ENCODE data around the gene RNASEH2A. TPM values are rescaled to one million over a fixed set of nuclear protein-coding genes. Genes with fewer than 3 reads are reported as not detected.

The RNASEH2A gene
- total RNA-seq, 1 donor from 2014 or later = 10.5 TPM

DNA sequence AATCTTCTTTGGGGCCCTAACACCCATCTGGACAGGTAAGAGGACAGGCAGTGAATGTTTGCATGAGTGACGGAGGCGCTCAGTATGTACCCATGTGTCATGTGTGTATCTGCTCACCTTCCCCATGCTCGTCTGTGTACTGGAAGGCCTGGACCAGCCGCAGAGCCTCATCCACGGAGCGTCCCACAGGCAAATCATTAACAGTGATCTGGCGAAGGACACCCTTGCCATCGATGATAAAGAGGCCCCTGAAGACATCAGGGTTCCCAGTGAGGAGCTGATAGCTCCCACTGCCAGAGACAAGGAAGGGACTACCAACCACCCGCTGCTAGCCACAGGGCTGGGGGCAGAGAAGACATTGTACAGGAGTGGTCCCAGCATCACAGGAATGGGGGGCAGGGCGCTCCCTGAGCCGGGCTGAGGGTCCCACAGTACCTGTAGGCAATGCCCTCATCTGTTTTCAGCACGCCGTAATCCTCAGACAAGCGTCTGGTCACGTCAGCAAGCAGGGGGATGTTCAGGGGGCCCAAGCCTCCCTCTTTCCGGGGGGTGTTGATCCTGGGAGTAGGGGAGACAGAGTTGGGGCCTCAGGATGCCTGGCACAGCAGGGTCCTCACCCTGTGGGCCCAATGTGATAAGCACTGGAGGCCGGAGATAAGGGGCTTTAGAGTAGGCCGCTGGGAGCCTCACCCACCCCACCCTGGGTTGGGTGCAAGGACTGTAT lies 6.5 kb upstream of the RNASEH2A start:
- Mint-ChIP-seq H3K4me1 (ENCODE audit: low read depth, unreplicated experiment) (peaks cover 10% of the 10 kb centered on the region), H3K27me3 (ENCODE audit: low read depth, unreplicated experiment) (peaks cover 7% of the 10 kb centered on the region), H3K36me3 (ENCODE audit: low read depth, unreplicated experiment) (peaks cover 2% of the 10 kb centered on the region), H3K9me3 (ENCODE audit: unreplicated experiment) (no peaks in the 10 kb centered on the region), H3K27ac (ENCODE audit: unreplicated experiment) (no peak overlapping the region), H3K4me3 (ENCODE audit: unreplicated experiment) (peak overlapping the region; percentile 88)
- DNase-seq (ENCODE audit: low read depth) (no peak), FAIRE-seq (no peak)
- H3K4me2 ChIP-seq (ENCODE audit: low read length) = peak overlapping the region; percentile 95
- H3K4me1 ChIP-seq (ENCODE audit: insufficient read depth, low read length) = peaks cover 24% of the 10 kb centered on the region
- H3K79me2 ChIP-seq (ENCODE audit: insufficient read depth, low read length) = peaks cover 14% of the 10 kb centered on the region
- no peaks in the 10 kb centered on the region for H3K9me3 ChIP-seq (ENCODE audit: insufficient read depth, low read depth, low read length)
- TF ChIP-seq, protein P1, sequence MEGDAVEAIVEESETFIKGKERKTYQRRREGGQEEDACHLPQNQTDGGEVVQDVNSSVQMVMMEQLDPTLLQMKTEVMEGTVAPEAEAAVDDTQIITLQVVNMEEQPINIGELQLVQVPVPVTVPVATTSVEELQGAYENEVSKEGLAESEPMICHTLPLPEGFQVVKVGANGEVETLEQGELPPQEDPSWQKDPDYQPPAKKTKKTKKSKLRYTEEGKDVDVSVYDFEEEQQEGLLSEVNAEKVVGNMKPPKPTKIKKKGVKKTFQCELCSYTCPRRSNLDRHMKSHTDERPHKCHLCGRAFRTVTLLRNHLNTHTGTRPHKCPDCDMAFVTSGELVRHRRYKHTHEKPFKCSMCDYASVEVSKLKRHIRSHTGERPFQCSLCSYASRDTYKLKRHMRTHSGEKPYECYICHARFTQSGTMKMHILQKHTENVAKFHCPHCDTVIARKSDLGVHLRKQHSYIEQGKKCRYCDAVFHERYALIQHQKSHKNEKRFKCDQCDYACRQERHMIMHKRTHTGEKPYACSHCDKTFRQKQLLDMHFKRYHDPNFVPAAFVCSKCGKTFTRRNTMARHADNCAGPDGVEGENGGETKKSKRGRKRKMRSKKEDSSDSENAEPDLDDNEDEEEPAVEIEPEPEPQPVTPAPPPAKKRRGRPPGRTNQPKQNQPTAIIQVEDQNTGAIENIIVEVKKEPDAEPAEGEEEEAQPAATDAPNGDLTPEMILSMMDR (IDR thresholded peaks at IDR 0.05; ENCODE audit: insufficient read depth, low read depth, low read length) = no peak
- no peak for TF ChIP-seq EZH2 (IDR thresholded peaks at IDR 0.05; ENCODE audit: insufficient read depth, low read length)
- H2AFZ ChIP-seq (ENCODE audit: low read depth, low read length) = no peak overlapping the region
- no peaks in the 10 kb centered on the region for H3K27me3 ChIP-seq (ENCODE audit: insufficient read depth, low read length)
- no peak overlapping the region for H3K27ac ChIP-seq (ENCODE audit: low read depth, low read length)
- H4K20me1 ChIP-seq (ENCODE audit: insufficient read depth, low read length) = peaks cover 11% of the 10 kb centered on the region
- peak overlapping the region; percentile 85 for H3K9ac ChIP-seq (ENCODE audit: low read length)
- no peak overlapping the region for H3K4me3 ChIP-seq (ENCODE audit: insufficient read depth, low read depth, low read length)
- no peaks in the 10 kb centered on the region for H3K36me3 ChIP-seq (ENCODE audit: insufficient read depth, low read length)

DNA sequence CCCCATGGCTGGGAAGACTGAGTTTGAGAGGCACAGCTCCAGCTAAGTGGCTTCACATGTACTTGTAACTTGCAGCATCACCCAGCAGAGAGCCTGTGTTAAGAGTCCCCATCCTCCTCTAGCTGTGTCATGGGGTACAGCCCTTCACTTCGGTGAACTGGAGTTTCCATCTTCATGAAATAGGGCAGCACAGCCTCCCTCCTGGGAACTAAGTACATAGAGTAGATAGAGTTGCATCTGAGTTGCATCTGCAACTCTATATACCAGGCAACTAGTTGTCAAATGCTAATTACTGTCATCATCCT lies 6.0 kb upstream of the RNASEH2A start:
- Histone ChIP-seq H3K79me2 (ENCODE audit: insufficient read depth, low read length) (peaks cover 14% of the 10 kb centered on the region), H2AFZ (ENCODE audit: low read depth, low read length) (no peak overlapping the region), H3K9me3 (ENCODE audit: insufficient read depth, low read depth, low read length) (no peaks in the 10 kb centered on the region), H3K4me2 (ENCODE audit: low read length) (peak overlapping the region; percentile 95), H4K20me1 (ENCODE audit: insufficient read depth, low read length) (peaks cover 11% of the 10 kb centered on the region), H3K27ac (ENCODE audit: low read depth, low read length) (no peak overlapping the region), H3K9ac (ENCODE audit: low read length) (peak overlapping the region; percentile 85), H3K4me1 (ENCODE audit: insufficient read depth, low read length) (peaks cover 24% of the 10 kb centered on the region), H3K27me3 (ENCODE audit: insufficient read depth, low read length) (no peaks in the 10 kb centered on the region), H3K4me3 (ENCODE audit: insufficient read depth, low read depth, low read length) (peak overlapping the region; percentile 82), H3K36me3 (ENCODE audit: insufficient read depth, low read length) (no peaks in the 10 kb centered on the region)
- Mint-ChIP-seq H3K36me3 (ENCODE audit: low read depth, unreplicated experiment) (peaks cover 2% of the 10 kb centered on the region), H3K27ac (ENCODE audit: unreplicated experiment) (no peak overlapping the region), H3K4me1 (ENCODE audit: low read depth, unreplicated experiment) (peaks cover 10% of the 10 kb centered on the region), H3K4me3 (ENCODE audit: unreplicated experiment) (peak overlapping the region; percentile 88), H3K27me3 (ENCODE audit: low read depth, unreplicated experiment) (peaks cover 7% of the 10 kb centered on the region), H3K9me3 (ENCODE audit: unreplicated experiment) (no peaks in the 10 kb centered on the region)
- TF ChIP-seq, protein P1 (IDR thresholded peaks at IDR 0.05; ENCODE audit: insufficient read depth, low read depth, low read length) = no peak
- TF ChIP-seq EZH2 (IDR thresholded peaks at IDR 0.05; ENCODE audit: insufficient read depth, low read length) = no peak
- DNase-seq (ENCODE audit: low read depth) (no peak), FAIRE-seq (no peak)

DNA sequence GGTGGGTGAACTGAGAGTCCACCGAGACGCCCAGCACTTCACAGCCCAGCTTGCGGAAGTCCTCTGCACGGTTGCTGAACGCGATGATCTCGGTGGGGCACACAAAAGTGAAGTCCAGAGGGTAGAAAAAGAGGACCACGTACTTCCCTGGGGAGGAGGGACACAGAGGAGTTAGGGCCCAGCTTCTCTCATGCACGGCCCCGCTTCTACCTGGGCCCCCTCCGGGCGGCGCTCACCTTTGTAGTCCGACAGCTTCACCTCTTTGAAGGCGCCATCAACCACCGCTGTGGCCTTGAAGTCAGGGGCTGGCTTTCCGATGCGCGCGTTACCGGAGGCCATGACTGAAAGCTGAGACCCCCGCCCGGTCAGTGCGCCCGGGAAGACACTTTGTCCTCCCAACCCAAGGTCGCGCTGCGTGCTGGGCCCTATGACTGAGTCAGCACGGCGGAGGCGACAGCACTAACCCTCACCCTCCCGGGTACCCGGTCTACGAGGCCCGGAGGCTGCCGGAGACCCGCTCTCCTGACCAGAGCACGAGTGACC lies 5.4 kb upstream of the RNASEH2A start:
- Histone ChIP-seq H3K4me2 (ENCODE audit: low read length) (peak overlapping the region; percentile 95), H4K20me1 (ENCODE audit: insufficient read depth, low read length) (peaks cover 11% of the 10 kb centered on the region), H3K79me2 (ENCODE audit: insufficient read depth, low read length) (peaks cover 14% of the 10 kb centered on the region), H2AFZ (ENCODE audit: low read depth, low read length) (peak overlapping the region; percentile 91), H3K9ac (ENCODE audit: low read length) (peak overlapping the region; percentile 85), H3K9me3 (ENCODE audit: insufficient read depth, low read depth, low read length) (no peaks in the 10 kb centered on the region), H3K27ac (ENCODE audit: low read depth, low read length) (no peak overlapping the region), H3K27me3 (ENCODE audit: insufficient read depth, low read length) (no peaks in the 10 kb centered on the region), H3K4me1 (ENCODE audit: insufficient read depth, low read length) (peaks cover 24% of the 10 kb centered on the region), H3K36me3 (ENCODE audit: insufficient read depth, low read length) (no peaks in the 10 kb centered on the region), H3K4me3 (ENCODE audit: insufficient read depth, low read depth, low read length) (peak overlapping the region; percentile 82)
- FAIRE-seq (no peak), DNase-seq (ENCODE audit: low read depth) (no peak)
- peak overlapping the region; percentile 88 for H3K4me3 Mint-ChIP-seq (ENCODE audit: unreplicated experiment)
- H3K4me1 Mint-ChIP-seq (ENCODE audit: low read depth, unreplicated experiment) = peaks cover 6% of the 10 kb centered on the region
- TF ChIP-seq EZH2 (IDR thresholded peaks at IDR 0.05; ENCODE audit: insufficient read depth, low read length) = peak; percentile 37
- TF ChIP-seq, protein P1 (IDR thresholded peaks at IDR 0.05; ENCODE audit: insufficient read depth, low read depth, low read length) = no peak
- peaks cover 2% of the 10 kb centered on the region for H3K36me3 Mint-ChIP-seq (ENCODE audit: low read depth, unreplicated experiment)
- peak overlapping the region; percentile 53 for H3K27ac Mint-ChIP-seq (ENCODE audit: unreplicated experiment)
- H3K27me3 Mint-ChIP-seq (ENCODE audit: low read depth, unreplicated experiment) = peaks cover 7% of the 10 kb centered on the region
- H3K9me3 Mint-ChIP-seq (ENCODE audit: unreplicated experiment) = no peaks in the 10 kb centered on the region

All from astrocyte (in vitro differentiated cells and primary cell).